Mesenchymal stem cell (in vitro differentiated cells and primary cell): ENCODE results near the gene DPY19L2.
"Not testable (repeated sequence)": the region's sequence is repeated elsewhere in the genome, so short reads cannot be mapped to it uniquely, and the experiment has no call there.

Experiments
- DNase-seq: peaks from one replicate; pipeline ENCODE4 v3.0.0-alpha.2; 2013
- H2AFZ ChIP-seq: one replicate; pipeline ENCODE4 v1.6.1; 2013; ENCODE audit warnings: low read depth, mild to moderate bottlenecking, control low read depth, inconsistent platforms, low read length, moderate library complexity
- H2AK5ac ChIP-seq: 2 replicates; pipeline ENCODE4 v1.6.1; 2013; ENCODE audit warnings: low read length, moderate library complexity, mild to moderate bottlenecking, inconsistent platforms; ENCODE audit not compliant: severe bottlenecking
- H2BK120ac ChIP-seq: one replicate; pipeline ENCODE4 v1.6.1; 2013; ENCODE audit warnings: low read depth, mild to moderate bottlenecking, inconsistent platforms, low read length, moderate library complexity
- H2BK12ac ChIP-seq, 2 experiments: one replicate each; pipeline ENCODE4 v1.6.1; 2013; ENCODE audit warnings: inconsistent platforms in 2 of 2, low read length in 2 of 2, mild to moderate bottlenecking in 2 of 2, moderate library complexity in 2 of 2, control low read depth in 1 of 2
- H2BK15ac ChIP-seq: one replicate; pipeline ENCODE4 v1.6.1; 2013; ENCODE audit warnings: mild to moderate bottlenecking, low read depth, inconsistent platforms; ENCODE audit not compliant: poor library complexity, severe bottlenecking
- H2BK5ac ChIP-seq: 2 replicates; pipeline ENCODE4 v1.6.1; 2013; ENCODE audit warnings: low read depth, mild to moderate bottlenecking, low read length, control low read depth, inconsistent platforms; ENCODE audit not compliant: poor library complexity, severe bottlenecking
- H3K14ac ChIP-seq, 2 experiments: one replicate each; pipeline ENCODE4 v1.6.1; 2013; ENCODE audit warnings: inconsistent platforms in 2 of 2, low read length in 2 of 2, control low read depth in 1 of 2, mild to moderate bottlenecking in 1 of 2, moderate library complexity in 1 of 2
- H3K18ac ChIP-seq, 2 experiments: one replicate each; pipeline ENCODE4 v1.6.1; 2013; ENCODE audit warnings: inconsistent platforms in 2 of 2, low read length in 2 of 2, control low read depth in 1 of 2, low read depth in 1 of 2, mild to moderate bottlenecking in 1 of 2
- H3K23ac ChIP-seq, 2 experiments: one replicate each; pipeline ENCODE4 v1.6.1; 2013; ENCODE audit warnings: inconsistent platforms in 2 of 2, low read length in 2 of 2, mild to moderate bottlenecking in 2 of 2, moderate library complexity in 2 of 2, control low read depth in 1 of 2
- H3K27ac ChIP-seq: 2 replicates; pipeline ENCODE4 v1.5.1; 2013; ENCODE audit warnings: mild to moderate bottlenecking, moderate library complexity, low read length, control low read depth, inconsistent platforms; ENCODE audit not compliant: poor library complexity, severe bottlenecking
- H3K27me3 ChIP-seq, 2 experiments: 2 replicates each; pipeline versions ENCODE4 v1.6.1 to v1.7.0; 2013; ENCODE audit warnings: low read length in 2 of 2, mild to moderate bottlenecking in 2 of 2, moderate library complexity in 2 of 2, control low read depth in 1 of 2, inconsistent platforms in 1 of 2; ENCODE audit not compliant: control insufficient read depth in 1 of 2, insufficient read depth in 1 of 2
- H3K36me3 ChIP-seq, 2 experiments: 2 replicates each; pipeline versions ENCODE4 v1.6.1 to v1.7.0; 2013; ENCODE audit warnings: low read length in 2 of 2, control low read depth in 1 of 2, inconsistent platforms in 1 of 2, low read depth in 1 of 2, mild to moderate bottlenecking in 1 of 2; ENCODE audit not compliant: insufficient read depth in 2 of 2, control insufficient read depth in 1 of 2
- H3K4ac ChIP-seq, 2 experiments: one replicate each; pipeline ENCODE4 v1.6.1; 2013; ENCODE audit warnings: inconsistent platforms in 2 of 2, low read length in 2 of 2, mild to moderate bottlenecking in 2 of 2, moderate library complexity in 2 of 2, control low read depth in 1 of 2, low read depth in 1 of 2
- H3K4me1 ChIP-seq: 2 replicates; pipeline ENCODE4 v1.6.1; 2013; ENCODE audit warnings: low read depth, low read length, control low read depth; ENCODE audit not compliant: control insufficient read depth, insufficient read depth
- H3K4me2 ChIP-seq: 2 replicates; pipeline ENCODE4 v1.6.1; 2013; ENCODE audit warnings: low read length, mild to moderate bottlenecking, inconsistent platforms; ENCODE audit not compliant: poor library complexity, severe bottlenecking
- H3K4me3 ChIP-seq, 2 experiments: 2 replicates each; pipeline versions ENCODE4 v1.5.1 to v1.7.0; 2013; ENCODE audit warnings: low read length in 2 of 2, mild to moderate bottlenecking in 2 of 2, control low read depth in 1 of 2, low read depth in 1 of 2; ENCODE audit not compliant: insufficient read depth in 1 of 2
- H3K79me1 ChIP-seq: replicated peaks from 2 replicates; pipeline ENCODE4 v1.6.1; 2013; ENCODE audit warnings: mild to moderate bottlenecking, control low read depth, low read length, inconsistent platforms; ENCODE audit not compliant: poor library complexity, severe bottlenecking
- H3K9ac ChIP-seq: 2 replicates; pipeline ENCODE4 v1.7.0; 2013; ENCODE audit warnings: mild to moderate bottlenecking, low read length, moderate library complexity
- H3K9me3 ChIP-seq: 2 replicates; pipeline ENCODE4 v1.7.0; 2013; ENCODE audit warnings: mild to moderate bottlenecking, low read length; ENCODE audit not compliant: control insufficient read depth
- H4K8ac ChIP-seq: one replicate; pipeline ENCODE4 v1.6.1; 2013; ENCODE audit warnings: inconsistent platforms, mild to moderate bottlenecking, low read length, moderate library complexity
- H4K91ac ChIP-seq: one replicate; pipeline ENCODE4 v1.6.1; 2013; ENCODE audit warnings: mild to moderate bottlenecking, low read length, inconsistent platforms
- WGBS: methylation state at CpG from one replicate; pipeline ENCODE4 v1.1.7; 2013; ENCODE audit warnings: mixed read lengths; 5-methylcytosine and 5-hydroxymethylcytosine counted together

The DPY19L2 gene

DNA sequence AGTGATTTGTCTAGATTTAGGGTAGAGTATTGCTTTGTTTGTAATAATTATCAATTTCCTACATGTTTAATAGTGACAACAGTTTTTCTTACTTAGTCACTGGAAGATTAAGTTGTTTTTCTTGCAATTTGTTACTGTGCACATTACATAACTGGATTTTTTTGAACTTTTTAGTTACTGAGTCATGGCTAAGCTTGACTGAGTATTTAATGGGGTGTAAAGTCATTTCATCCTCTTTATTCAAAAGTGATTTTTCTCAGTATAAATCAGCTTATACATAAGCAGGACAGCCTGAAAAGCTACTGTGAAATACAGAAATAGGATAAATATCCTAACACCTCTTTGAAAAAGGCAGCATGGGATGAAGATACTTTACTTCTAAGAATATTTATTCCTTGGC is 12.5 kb upstream of the DPY19L2 start:
- H3K27me3 ChIP-seq, H2AFZ ChIP-seq, H2BK15ac ChIP-seq, H3K23ac ChIP-seq, H4K91ac ChIP-seq, H3K36me3 ChIP-seq, H3K9me3 ChIP-seq, H3K79me1 ChIP-seq, H2BK120ac ChIP-seq, H2BK5ac ChIP-seq, H3K4me2 ChIP-seq, H3K18ac ChIP-seq, H3K9ac ChIP-seq, H3K4me1 ChIP-seq, H3K4me3 ChIP-seq, H3K14ac ChIP-seq, H2BK12ac ChIP-seq, H3K4ac ChIP-seq, H4K8ac ChIP-seq, DNase-seq, H2AK5ac ChIP-seq: not testable (repeated sequence)
- peak overlapping the region; percentile 61 for H3K27ac ChIP-seq

DNA sequence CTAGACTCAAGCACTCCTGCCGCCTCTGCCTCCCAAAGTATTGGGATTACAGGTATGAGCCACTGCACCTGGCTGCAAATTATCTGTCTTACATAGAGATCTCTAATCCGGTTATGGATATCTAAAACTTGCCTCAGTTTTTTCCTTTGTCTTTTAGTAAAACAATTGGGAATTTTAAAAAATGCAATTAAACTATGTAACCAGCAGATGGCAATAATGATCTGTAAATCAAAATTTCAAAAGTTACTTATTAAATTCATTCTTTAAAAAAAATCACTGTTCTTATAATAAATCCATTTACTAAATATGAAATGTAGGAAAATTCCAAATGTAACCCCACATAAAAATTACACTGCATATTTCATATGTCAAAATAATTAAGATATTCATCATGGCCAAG is 4.3 kb upstream of the DPY19L2 start:
- H3K4ac ChIP-seq, DNase-seq, H4K91ac ChIP-seq, H3K14ac ChIP-seq, H3K4me2 ChIP-seq, H3K4me1 ChIP-seq, H3K4me3 ChIP-seq, H2BK5ac ChIP-seq, H2AFZ ChIP-seq, H4K8ac ChIP-seq, H3K23ac ChIP-seq, H2AK5ac ChIP-seq, H2BK15ac ChIP-seq, H3K36me3 ChIP-seq, H3K79me1 ChIP-seq, H2BK12ac ChIP-seq, H3K27ac ChIP-seq, H3K9ac ChIP-seq, H3K27me3 ChIP-seq, H3K9me3 ChIP-seq, H2BK120ac ChIP-seq, H3K18ac ChIP-seq: not testable (repeated sequence)
- no CpG with 5 or more reads among the region's 2 CpGs for WGBS

DNA sequence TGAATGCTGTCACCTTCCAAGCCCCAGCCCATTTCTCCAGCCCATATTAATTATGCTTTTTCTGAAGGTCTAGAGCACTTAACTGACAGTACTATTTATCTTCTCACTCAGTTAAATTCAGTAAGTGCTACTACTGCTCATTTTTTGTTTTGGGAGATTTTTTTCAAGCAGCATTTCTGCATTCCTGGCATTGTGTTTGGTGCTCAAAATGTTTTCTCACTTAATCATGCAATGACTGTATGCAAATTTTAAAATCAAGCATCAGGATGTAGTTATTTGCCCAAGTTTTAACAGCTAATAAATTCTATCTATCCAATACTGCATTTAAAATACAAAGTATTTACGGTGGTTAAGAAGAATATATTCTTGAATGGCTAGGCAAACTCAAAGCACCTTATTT is 1.6 kb upstream of the DPY19L2 start:
- not testable (repeated sequence) for H3K23ac ChIP-seq, H3K18ac ChIP-seq, H2BK120ac ChIP-seq, H3K4ac ChIP-seq, H3K27ac ChIP-seq, H2BK15ac ChIP-seq, H3K36me3 ChIP-seq, H3K27me3 ChIP-seq, DNase-seq, H2AFZ ChIP-seq, H3K4me1 ChIP-seq, H3K9me3 ChIP-seq, H4K91ac ChIP-seq, H2AK5ac ChIP-seq, H3K4me3 ChIP-seq, H2BK12ac ChIP-seq, H3K79me1 ChIP-seq, H3K4me2 ChIP-seq, H3K14ac ChIP-seq, H3K9ac ChIP-seq, H2BK5ac ChIP-seq, H4K8ac ChIP-seq
- WGBS: no CpG with 5 or more reads among the region's 1 CpG

GRCh38 chr12:63669427-63669826 is 1.1 kb upstream of the DPY19L2 start:
- H2BK5ac ChIP-seq, H2BK120ac ChIP-seq, H4K91ac ChIP-seq, H2BK15ac ChIP-seq, H3K4me2 ChIP-seq, H3K14ac ChIP-seq, H3K9ac ChIP-seq, H2AK5ac ChIP-seq, H3K4ac ChIP-seq, H3K4me1 ChIP-seq, H2BK12ac ChIP-seq, H3K9me3 ChIP-seq, H3K27me3 ChIP-seq, H3K79me1 ChIP-seq, H4K8ac ChIP-seq, H3K23ac ChIP-seq, H3K36me3 ChIP-seq, H3K27ac ChIP-seq, H2AFZ ChIP-seq, H3K18ac ChIP-seq, DNase-seq: not testable (repeated sequence)
- 0% methylated on average over 1 of the region's 8 CpGs for WGBS
- H3K4me3 ChIP-seq: peak overlapping the region in 1 of 2 experiments; percentile 84
